HEK293 (cell line): ENCODE data around the gene OPALIN.

ENCODE experiments used
- CTCF ChIP-seq: fragments of 450-650 bp; formaldehyde crosslinking; IDR thresholded peaks from 2 replicates; pipeline ENCODE4 v1.5.1; 2016; ENCODE audit warnings: missing biosample characterization, missing genetic modification characterization
- GLI2 ChIP-seq: fragments of 450-650 bp; formaldehyde crosslinking; IDR thresholded peaks from 2 replicates; pipeline ENCODE4; 2017; ENCODE audit warnings: missing biosample characterization, missing genetic modification characterization, low read depth, borderline replicate concordance
- RBAK ChIP-seq: fragments of 450-650 bp; formaldehyde crosslinking; IDR thresholded peaks from 2 replicates; pipeline ENCODE4 v1.5.1; 2016; ENCODE audit warnings: missing biosample characterization, missing genetic modification characterization
- ZNF121 ChIP-seq: fragments of 450-650 bp; formaldehyde crosslinking; IDR thresholded peaks from 2 replicates; pipeline ENCODE4 v1.5.1; 2016; ENCODE audit warnings: missing biosample characterization, missing genetic modification characterization
- ZNF585B ChIP-seq: fragments of 450-650 bp; formaldehyde crosslinking; IDR thresholded peaks from 2 replicates; pipeline ENCODE4 v1.5.1; 2016; ENCODE audit warnings: missing biosample characterization, missing genetic modification characterization
- ZNF623 ChIP-seq: fragments of 450-650 bp; formaldehyde crosslinking; IDR thresholded peaks from 2 replicates; pipeline ENCODE4 v1.5.1; 2016; ENCODE audit warnings: missing biosample characterization, missing genetic modification characterization
- TF ChIP-seq, protein P1 (sequence below): IDR thresholded peaks from 2 replicates; pipeline ENCODE4 v1.6.1; 2011; ENCODE audit warnings: mild to moderate bottlenecking, low read depth, low read length, borderline replicate concordance
- TF ChIP-seq, protein P2 (sequence below): fragments of 450-650 bp; formaldehyde crosslinking; IDR thresholded peaks from 2 replicates; pipeline ENCODE4 v1.5.1; 2016; ENCODE audit warnings: missing biosample characterization, missing genetic modification characterization
- TF ChIP-seq, protein P3 (sequence below): fragments of 450-650 bp; formaldehyde crosslinking; IDR thresholded peaks from 2 replicates; pipeline ENCODE4 v1.5.1; 2016; ENCODE audit warnings: missing biosample characterization, missing genetic modification characterization

GRCh38 chr10:96319754-96320474, 38.9 kb downstream of the OPALIN start:
- TF ChIP-seq, protein P1, sequence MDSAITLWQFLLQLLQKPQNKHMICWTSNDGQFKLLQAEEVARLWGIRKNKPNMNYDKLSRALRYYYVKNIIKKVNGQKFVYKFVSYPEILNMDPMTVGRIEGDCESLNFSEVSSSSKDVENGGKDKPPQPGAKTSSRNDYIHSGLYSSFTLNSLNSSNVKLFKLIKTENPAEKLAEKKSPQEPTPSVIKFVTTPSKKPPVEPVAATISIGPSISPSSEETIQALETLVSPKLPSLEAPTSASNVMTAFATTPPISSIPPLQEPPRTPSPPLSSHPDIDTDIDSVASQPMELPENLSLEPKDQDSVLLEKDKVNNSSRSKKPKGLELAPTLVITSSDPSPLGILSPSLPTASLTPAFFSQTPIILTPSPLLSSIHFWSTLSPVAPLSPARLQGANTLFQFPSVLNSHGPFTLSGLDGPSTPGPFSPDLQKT = no peak
- TF ChIP-seq, protein P2, sequence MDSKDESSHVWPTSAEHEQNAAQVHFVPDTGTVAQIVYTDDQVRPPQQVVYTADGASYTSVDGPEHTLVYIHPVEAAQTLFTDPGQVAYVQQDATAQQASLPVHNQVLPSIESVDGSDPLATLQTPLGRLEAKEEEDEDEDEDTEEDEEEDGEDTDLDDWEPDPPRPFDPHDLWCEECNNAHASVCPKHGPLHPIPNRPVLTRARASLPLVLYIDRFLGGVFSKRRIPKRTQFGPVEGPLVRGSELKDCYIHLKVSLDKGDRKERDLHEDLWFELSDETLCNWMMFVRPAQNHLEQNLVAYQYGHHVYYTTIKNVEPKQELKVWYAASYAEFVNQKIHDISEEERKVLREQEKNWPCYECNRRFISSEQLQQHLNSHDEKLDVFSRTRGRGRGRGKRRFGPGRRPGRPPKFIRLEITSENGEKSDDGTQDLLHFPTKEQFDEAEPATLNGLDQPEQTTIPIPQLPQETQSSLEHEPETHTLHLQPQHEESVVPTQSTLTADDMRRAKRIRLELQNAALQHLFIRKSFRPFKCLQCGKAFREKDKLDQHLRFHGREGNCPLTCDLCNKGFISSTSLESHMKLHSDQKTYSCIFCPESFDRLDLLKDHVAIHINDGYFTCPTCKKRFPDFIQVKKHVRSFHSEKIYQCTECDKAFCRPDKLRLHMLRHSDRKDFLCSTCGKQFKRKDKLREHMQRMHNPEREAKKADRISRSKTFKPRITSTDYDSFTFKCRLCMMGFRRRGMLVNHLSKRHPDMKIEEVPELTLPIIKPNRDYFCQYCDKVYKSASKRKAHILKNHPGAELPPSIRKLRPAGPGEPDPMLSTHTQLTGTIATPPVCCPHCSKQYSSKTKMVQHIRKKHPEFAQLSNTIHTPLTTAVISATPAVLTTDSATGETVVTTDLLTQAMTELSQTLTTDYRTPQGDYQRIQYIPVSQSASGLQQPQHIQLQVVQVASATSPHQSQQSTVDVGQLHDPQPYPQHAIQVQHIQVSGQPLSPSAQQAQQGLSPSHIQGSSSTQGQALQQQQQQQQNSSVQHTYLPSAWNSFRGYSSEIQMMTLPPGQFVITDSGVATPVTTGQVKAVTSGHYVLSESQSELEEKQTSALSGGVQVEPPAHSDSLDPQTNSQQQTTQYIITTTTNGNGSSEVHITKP = no peak
- no peak for TF ChIP-seq CTCF (tag by site-specific recombination)
- TF ChIP-seq ZNF623 (tag by site-specific recombination) = no peak
- TF ChIP-seq RBAK = no peak
- no peak for TF ChIP-seq GLI2
- no peak for TF ChIP-seq ZNF121 (tag by site-specific recombination)
- no peak for TF ChIP-seq ZNF585B (tag by site-specific recombination)
- TF ChIP-seq, protein P3, sequence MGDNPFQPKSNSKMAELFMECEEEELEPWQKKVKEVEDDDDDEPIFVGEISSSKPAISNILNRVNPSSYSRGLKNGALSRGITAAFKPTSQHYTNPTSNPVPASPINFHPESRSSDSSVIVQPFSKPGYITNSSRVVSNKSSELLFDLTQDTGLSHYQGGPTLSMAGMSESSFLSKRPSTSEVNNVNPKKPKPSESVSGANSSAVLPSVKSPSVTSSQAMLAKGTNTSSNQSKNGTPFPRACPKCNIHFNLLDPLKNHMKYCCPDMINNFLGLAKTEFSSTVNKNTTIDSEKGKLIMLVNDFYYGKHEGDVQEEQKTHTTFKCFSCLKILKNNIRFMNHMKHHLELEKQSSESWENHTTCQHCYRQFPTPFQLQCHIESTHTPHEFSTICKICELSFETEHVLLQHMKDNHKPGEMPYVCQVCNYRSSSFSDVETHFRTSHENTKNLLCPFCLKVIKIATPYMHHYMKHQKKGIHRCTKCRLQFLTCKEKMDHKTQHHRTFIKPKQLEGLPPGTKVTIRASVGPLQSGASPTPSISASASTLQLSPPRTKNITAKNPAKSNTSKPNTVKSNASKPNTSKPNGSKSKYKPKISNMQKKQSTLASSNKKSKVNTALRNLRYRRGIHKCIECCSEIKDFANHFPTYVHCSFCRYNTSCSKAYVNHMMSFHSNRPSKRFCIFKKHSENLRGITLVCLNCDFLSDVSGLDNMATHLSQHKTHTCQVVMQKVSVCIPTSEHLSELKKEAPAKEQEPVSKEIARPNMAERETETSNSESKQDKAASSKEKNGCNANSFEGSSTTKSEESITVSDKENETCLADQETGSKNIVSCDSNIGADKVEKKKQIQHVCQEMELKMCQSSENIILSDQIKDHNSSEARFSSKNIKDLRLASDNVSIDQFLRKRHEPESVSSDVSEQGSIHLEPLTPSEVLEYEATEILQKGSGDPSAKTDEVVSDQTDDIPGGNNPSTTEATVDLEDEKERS (tag by site-specific recombination) = no peak
